ENCODE data around the gene POU2F1.

DNA sequence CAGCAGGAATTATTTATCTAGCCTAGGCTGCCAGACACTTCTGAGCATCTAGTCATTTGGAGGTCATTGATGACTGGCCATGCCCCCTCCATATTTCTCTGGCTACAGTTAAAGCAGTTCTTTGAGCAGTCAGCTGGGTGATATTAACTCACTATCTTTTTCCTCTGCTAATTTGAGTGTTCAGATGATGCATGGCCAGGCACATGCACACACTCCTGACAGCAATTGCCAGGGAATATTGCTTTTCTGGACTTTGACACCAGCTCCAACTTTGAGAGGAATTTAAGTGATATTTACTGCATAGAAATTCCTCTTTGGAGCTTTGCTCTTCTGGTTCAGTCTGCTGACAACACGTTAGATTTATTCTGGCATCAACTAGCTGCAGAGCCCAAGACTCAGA is 245.1 kb downstream of the POU2F1 start:
- no peak for TF ChIP-seq POLR2A (IDR thresholded peaks at IDR 0.05)
- TF ChIP-seq, protein P1, sequence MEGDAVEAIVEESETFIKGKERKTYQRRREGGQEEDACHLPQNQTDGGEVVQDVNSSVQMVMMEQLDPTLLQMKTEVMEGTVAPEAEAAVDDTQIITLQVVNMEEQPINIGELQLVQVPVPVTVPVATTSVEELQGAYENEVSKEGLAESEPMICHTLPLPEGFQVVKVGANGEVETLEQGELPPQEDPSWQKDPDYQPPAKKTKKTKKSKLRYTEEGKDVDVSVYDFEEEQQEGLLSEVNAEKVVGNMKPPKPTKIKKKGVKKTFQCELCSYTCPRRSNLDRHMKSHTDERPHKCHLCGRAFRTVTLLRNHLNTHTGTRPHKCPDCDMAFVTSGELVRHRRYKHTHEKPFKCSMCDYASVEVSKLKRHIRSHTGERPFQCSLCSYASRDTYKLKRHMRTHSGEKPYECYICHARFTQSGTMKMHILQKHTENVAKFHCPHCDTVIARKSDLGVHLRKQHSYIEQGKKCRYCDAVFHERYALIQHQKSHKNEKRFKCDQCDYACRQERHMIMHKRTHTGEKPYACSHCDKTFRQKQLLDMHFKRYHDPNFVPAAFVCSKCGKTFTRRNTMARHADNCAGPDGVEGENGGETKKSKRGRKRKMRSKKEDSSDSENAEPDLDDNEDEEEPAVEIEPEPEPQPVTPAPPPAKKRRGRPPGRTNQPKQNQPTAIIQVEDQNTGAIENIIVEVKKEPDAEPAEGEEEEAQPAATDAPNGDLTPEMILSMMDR (IDR thresholded peaks at IDR 0.05 in 4 of 5, conservative IDR thresholded peaks at IDR 0.05 in 1 of 5), result no peak
